Adipocyte (in vitro differentiated cells): ENCODE data around the gene PI4KB.

ENCODE experiments used
- DNase-seq: peaks from one replicate; pipeline ENCODE4 v3.0.0-alpha.2; 2015; ENCODE audit warnings: low read depth
- H3K27me3 ChIP-seq: replicated peaks from 2 replicates; pipeline ENCODE4 v1.7.0; 2013; ENCODE audit warnings: mild to moderate bottlenecking, low read length, moderate library complexity; ENCODE audit not compliant: control insufficient read depth, insufficient read depth
- H3K36me3 ChIP-seq: 2 replicates; pipeline ENCODE4 v1.7.0; 2013; ENCODE audit warnings: low read length, mild to moderate bottlenecking, moderate library complexity; ENCODE audit not compliant: control insufficient read depth, insufficient read depth, severe bottlenecking
- H3K4me1 ChIP-seq: 2 replicates; pipeline ENCODE4 v1.7.0; 2013; ENCODE audit warnings: mild to moderate bottlenecking, low read length, moderate library complexity; ENCODE audit not compliant: control insufficient read depth, insufficient read depth
- H3K4me3 ChIP-seq: 2 replicates; pipeline ENCODE4 v1.7.0; 2013; ENCODE audit warnings: mild to moderate bottlenecking, low read length, moderate library complexity
- H3K9ac ChIP-seq: 2 replicates; pipeline ENCODE4 v1.7.0; 2013; ENCODE audit warnings: mild to moderate bottlenecking, low read length, moderate library complexity
- H3K9me3 ChIP-seq: 2 replicates; pipeline ENCODE4 v1.7.0; 2013; ENCODE audit warnings: mild to moderate bottlenecking, low read length, moderate library complexity; ENCODE audit not compliant: control insufficient read depth

Gene PI4KB

GRCh38 chr1:151293093-151293492, 34.1 kb downstream of the PI4KB start:
- Histone ChIP-seq H3K27me3 (no peaks in the 10 kb centered on the region), H3K4me3 (no peak overlapping the region), H3K9ac (no peak overlapping the region), H3K36me3 (peaks cover 94% of the 10 kb centered on the region), H3K4me1 (no peaks in the 10 kb centered on the region), H3K9me3 (no peaks in the 10 kb centered on the region)
- no peak for DNase-seq

GRCh38 chr1:151292207-151293030, 34.8 kb downstream of the PI4KB start:
- no peaks in the 10 kb centered on the region for H3K9me3 ChIP-seq
- no peak overlapping the region for H3K9ac ChIP-seq
- H3K27me3 ChIP-seq = no peaks in the 10 kb centered on the region
- H3K4me1 ChIP-seq = no peaks in the 10 kb centered on the region
- DNase-seq = no peak
- H3K4me3 ChIP-seq = no peak overlapping the region
- peaks cover 94% of the 10 kb centered on the region for H3K36me3 ChIP-seq

GRCh38 chr1:151290709-151291303, 36.4 kb downstream of the PI4KB start:
- Histone ChIP-seq H3K36me3 (peaks cover 95% of the 10 kb centered on the region), H3K4me3 (no peak overlapping the region), H3K9me3 (no peaks in the 10 kb centered on the region), H3K4me1 (no peaks in the 10 kb centered on the region), H3K9ac (no peak overlapping the region), H3K27me3 (no peaks in the 10 kb centered on the region)
- no peak for DNase-seq

GRCh38 chr1:151289991-151290708, 37.1 kb downstream of the PI4KB start:
- no peak overlapping the region for H3K4me3 ChIP-seq
- H3K4me1 ChIP-seq = no peaks in the 10 kb centered on the region
- H3K9ac ChIP-seq = no peak overlapping the region
- DNase-seq = no peak
- H3K9me3 ChIP-seq = no peaks in the 10 kb centered on the region
- H3K36me3 ChIP-seq = peaks cover 92% of the 10 kb centered on the region
- H3K27me3 ChIP-seq = no peaks in the 10 kb centered on the region

GRCh38 chr1:151289080-151289935, 37.9 kb downstream of the PI4KB start:
- Histone ChIP-seq H3K4me1 (no peaks in the 10 kb centered on the region), H3K4me3 (no peak overlapping the region), H3K9me3 (no peaks in the 10 kb centered on the region), H3K9ac (no peak overlapping the region), H3K27me3 (no peaks in the 10 kb centered on the region), H3K36me3 (peaks cover 83% of the 10 kb centered on the region)
- no peak for DNase-seq

GRCh38 chr1:151288502-151288901, 38.7 kb downstream of the PI4KB start:
- Histone ChIP-seq H3K4me3 (no peak overlapping the region), H3K9ac (no peak overlapping the region), H3K36me3 (peaks cover 75% of the 10 kb centered on the region), H3K27me3 (no peaks in the 10 kb centered on the region), H3K4me1 (peaks cover 5% of the 10 kb centered on the region), H3K9me3 (no peaks in the 10 kb centered on the region)
- no peak for DNase-seq

GRCh38 chr1:151287767-151288500, 39.3 kb downstream of the PI4KB start:
- no peak for DNase-seq
- Histone ChIP-seq H3K9ac (no peak overlapping the region), H3K9me3 (no peaks in the 10 kb centered on the region), H3K4me1 (peaks cover 6% of the 10 kb centered on the region), H3K36me3 (peaks cover 70% of the 10 kb centered on the region), H3K4me3 (no peak overlapping the region), H3K27me3 (no peaks in the 10 kb centered on the region)

- Histone ChIP-seq H3K27me3 (no peaks in the 10 kb centered on the region), H3K4me3 (no peak overlapping the region), H3K9ac (no peak overlapping the region), H3K9me3 (no peaks in the 10 kb centered on the region), H3K36me3 (peaks cover 64% of the 10 kb centered on the region), H3K4me1 (peaks cover 6% of the 10 kb centered on the region)
- DNase-seq = no peak
These were observed 39.9 kb downstream of the PI4KB start for GRCh38 chr1:151287341-151287699.

GRCh38 chr1:151286619-151287340, 40.4 kb downstream of the PI4KB start:
- Histone ChIP-seq H3K9ac (no peak overlapping the region), H3K27me3 (no peaks in the 10 kb centered on the region), H3K4me3 (no peak overlapping the region), H3K4me1 (peaks cover 6% of the 10 kb centered on the region), H3K36me3 (peaks cover 58% of the 10 kb centered on the region), H3K9me3 (no peaks in the 10 kb centered on the region)
- no peak for DNase-seq

GRCh38 chr1:151284013-151284577, 43.1 kb downstream of the PI4KB start:
- DNase-seq = no peak
- Histone ChIP-seq H3K9ac (peak overlapping the region; percentile 93), H3K36me3 (peaks cover 35% of the 10 kb centered on the region), H3K27me3 (no peaks in the 10 kb centered on the region), H3K4me3 (no peak overlapping the region), H3K4me1 (peaks cover 10% of the 10 kb centered on the region), H3K9me3 (no peaks in the 10 kb centered on the region)
